Superior temporal gyrus (tissue), 1 donor: Measurements from ENCODE around the gene HLA-DRB1.
"Not testable (repeated sequence)": the region's sequence is repeated elsewhere in the genome, so short reads cannot be mapped to it uniquely, and the experiment has no call there.

ENCODE experiments used
- DNase-seq: peaks from one replicate; pipeline ENCODE4 v3.0.0-alpha.2; 2016; ENCODE audit errors: extremely low spot score

HLA-DRB1 gene

DNA sequence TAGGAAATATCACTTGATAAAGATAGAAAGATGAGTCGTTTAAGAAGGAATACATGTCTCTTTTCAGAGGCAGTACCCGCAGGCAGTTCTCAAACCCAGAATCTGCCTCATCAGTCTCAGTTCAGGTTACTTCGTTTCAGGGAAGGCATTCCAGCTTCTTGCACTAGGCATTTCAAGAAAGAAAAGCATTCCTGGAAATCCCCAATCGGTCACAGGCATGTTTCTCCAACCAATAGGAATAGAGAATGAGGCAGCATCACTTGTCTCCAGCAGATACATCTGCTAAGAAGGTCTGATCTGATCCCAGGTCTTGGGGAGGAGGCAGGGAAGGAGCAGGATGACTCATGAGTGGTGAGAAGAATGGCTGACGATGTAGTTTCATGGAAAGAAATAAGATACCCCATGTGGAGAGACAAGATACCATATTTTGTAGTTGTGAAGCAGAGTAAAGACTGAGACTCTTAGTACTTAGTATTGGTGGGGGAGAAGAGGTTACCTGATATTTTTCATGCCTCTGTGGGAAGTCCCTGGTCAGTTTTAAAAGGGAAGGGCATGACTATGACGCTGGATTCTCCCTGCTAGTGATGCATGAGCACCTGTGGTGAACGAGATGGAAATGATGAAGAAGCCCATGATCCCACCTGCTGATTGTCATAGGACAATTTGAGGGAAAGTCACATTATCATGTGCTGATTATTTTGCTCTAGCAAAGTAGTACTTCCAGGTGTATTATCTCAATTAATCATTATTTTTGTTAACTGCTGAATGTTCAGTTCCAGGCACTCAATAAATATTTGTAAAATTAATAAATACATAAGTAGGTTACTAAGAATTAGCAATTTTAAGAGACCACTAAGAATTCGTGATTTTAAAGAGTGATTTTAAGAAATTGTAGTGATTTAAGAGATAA is 20.3 kb upstream of the HLA-DRB1 start:
- DNase-seq: peak; percentile 84

DNA sequence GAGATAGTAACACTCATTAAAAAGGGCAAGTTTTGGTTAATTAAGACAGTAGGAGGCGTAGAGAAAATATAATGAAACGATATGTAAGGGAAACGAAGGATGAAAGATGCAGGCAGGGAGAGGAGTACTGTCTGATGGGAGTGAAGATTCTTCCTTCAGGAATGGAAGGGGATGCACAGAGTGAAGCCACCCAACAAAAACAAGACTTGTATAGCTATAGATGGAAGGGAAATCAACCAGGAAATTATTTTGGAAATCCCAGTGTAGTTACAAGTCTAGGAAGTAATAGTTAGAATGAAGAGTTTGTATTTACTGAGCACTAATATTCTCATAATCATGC is 19.7 kb upstream of the HLA-DRB1 start:
- DNase-seq: no peak

DNA sequence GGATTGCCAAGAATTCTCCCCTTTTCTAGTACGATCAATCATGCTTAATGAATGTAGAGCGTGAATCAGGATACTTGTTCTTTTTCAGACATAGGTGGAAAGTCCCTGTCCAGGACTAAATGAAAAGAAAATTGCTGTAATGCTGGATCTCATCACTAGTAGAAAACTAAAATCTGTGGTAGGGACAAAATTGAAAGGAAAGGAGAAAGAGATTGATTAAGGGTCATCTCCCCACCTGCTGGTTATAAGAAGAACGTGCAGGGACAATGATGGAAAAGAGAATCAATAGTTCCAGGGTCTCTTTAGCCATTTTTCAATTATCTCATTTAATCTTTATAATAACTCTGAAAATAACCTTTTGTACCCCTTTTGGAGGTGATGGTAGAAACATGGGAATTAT is 18.7 kb upstream of the HLA-DRB1 start:
- no peak for DNase-seq

DNA sequence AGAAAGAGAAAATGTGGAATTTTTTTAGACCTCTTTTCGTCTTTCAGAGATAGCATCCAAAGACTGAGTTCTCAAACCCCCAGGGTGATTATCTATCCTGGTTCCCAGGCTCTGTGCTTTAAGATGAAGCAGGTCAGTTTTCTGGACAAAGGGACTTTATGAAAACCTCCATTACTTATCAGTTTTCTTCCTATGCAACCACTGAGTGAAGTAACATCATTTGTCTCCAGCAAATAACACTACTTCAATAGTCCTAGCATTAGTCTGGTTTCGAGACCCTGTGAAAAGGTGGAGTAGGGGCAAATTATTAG is 18.3 kb upstream of the HLA-DRB1 start:
- DNase-seq: no peak

DNA sequence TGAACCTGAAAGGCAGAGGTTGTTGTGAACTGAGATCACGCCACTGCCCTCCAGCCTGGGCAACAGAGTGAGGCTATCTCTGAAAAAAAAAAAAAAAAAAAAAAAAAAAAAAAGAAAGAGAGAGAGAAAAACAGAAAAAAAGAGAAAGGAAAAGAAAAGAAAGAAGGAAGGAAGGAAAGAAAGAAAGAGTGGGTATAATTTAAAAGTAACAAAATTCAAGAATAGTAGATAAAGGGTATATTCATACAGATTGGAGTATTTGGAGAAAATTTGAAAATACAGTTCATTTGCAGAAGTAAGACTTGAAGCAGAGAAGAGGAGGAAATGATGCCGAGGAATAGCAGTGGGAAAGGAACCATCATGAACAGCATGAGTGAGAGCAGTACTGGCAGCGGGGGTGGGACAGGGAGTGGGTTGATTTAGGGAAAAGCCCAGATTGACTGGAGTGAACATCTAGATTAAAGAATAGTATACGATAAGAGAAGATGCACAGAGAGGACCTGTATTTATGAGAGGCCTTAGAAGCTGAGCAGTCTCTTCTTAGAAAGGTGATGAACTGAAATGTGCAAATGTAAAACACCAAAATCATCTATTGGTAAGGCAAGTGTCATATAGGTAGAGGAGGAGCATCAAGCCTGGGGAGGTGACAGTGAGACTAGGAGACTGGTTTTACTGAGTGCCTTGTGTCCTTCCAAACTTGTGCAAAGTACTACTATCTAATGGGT is 17.8 kb upstream of the HLA-DRB1 start:
- no peak for DNase-seq

DNA sequence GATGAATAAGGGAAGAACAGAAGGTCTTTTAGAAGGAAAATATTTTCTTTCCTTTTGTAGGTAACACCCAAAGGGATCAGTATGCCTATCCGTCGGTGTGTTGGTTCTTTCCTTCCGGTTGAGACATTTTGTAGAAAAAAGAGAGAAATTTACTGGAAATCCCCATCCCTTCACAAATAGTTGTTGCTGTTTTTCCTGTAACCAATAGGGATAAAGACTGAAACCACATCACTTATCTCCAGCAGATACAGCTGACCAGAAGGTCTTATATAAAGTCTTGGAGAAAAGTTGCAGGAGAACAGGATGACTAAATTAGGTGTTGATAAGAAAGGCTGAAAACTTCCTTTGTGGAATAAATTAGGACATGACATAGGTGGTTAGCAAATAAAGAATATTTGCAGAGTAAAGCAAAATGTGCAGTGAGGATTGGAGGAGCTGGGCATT is 14.8 kb upstream of the HLA-DRB1 start:
- peak; percentile 23 for DNase-seq

DNA sequence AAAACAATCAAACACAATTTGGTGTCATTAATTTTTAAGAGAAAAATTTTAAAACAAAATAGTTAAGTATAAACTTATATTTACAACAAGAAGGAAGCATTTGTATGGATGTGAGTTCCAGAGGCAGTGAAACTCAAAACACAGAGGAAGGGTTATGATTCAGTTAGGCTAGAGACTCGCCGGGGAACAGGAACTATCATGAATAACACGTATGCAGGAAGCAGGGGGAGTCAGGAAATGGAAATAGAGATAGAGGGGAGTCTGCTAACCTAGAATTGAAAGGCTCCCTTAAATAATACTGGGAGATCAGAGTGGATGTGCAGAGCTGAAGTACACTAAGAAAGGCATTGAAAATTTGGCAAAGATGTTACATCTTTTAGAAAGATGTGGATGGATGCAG is 14.2 kb upstream of the HLA-DRB1 start:
- DNase-seq: no peak

DNA sequence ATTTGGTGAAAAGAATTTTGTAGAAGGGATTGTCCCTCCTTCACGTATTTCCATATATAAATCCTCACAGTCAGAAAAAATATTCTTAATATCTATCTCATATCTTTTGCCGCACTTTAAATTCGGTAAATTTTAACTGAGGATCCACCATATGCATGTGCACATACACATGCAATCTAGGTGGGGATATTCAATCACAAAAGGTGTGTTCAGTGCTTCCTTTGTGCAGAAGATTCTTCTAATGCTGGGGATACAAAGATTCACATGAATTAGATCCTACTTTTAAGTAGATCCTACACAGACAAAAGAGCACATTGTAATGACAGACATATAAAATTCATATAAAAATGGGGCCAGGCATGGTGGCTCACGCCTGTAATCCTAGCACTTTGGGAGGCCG is 13.6 kb upstream of the HLA-DRB1 start:
- DNase-seq: no peak

DNA sequence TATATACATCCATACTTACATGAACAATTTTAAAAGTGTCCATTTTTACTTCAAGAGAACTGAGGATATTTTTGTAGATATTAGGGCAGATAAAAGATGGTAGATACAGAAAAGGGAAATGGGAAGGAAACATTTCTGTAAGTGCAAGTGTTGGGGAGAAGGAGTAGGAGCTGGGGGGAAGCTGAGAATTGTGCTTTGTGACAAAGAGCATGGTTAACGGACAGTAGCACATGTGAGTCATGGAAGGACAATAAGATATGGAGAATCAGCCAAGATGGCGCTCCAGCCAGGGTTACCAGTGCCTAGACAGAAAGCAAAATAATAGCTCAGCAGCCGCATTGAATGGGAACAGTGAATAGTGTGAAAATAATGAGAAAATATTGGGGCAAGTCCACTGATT is 12.7 kb upstream of the HLA-DRB1 start:
- no peak for DNase-seq

DNA sequence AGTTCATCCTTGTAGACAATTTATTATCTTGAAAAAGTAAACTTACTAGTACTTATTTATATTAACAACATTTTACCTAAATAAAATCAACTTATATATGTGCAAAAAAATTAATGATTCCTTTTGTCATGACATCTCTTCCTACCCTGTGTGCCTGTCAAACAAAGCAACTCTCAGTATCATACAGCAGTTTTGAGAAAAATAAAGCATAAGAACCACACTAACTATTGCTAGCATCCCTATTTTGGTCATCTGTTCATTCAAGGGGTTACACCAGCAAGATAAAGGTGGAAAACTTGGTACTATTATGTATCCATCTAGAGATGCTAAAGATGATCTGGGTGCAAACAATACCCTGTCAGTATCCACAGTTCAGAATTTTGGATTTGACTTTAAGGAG is 7.4 kb upstream of the HLA-DRB1 start:
- DNase-seq: no peak

DNA sequence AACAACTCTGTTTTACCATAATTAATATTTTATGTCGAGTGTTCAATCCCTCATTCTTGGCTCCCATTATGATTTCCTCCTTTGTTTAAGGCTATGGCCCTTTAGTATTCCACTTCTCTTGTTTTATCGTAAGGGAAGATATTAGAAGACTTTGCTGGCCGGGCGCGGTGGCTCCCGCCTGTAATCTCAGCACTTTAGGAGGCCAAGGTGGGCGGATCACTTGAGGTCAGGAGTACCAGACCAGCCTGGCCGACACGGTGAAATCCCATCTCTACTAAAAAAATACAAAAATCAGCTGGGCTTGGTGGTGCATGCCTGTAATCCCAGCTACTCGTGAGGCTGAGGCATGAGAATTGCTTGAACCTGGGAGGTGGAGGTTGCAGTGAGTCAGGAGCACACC is 1.1 kb upstream of the HLA-DRB1 start:
- DNase-seq: not testable (repeated sequence)

DNA sequence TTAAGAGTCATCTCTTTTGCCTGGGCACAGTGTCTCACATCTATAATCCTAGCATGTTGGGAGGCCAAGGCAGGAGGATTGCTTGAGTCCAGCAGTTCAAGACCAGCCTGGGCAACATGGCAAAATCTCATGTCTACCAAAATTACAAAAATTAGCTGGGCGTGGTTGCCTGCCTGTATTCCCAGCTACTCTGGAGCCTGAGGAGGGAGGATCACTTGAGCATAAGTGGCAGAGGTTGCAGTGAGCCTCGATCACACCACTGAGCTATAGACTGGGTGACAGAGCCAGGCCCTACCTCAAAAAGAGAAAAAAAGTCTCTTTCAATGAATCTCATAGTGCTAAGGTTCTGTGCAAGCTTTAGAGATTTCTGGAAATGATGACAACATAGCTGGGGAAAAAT is 1.5 kb downstream of the HLA-DRB1 start:
- no peak for DNase-seq

DNA sequence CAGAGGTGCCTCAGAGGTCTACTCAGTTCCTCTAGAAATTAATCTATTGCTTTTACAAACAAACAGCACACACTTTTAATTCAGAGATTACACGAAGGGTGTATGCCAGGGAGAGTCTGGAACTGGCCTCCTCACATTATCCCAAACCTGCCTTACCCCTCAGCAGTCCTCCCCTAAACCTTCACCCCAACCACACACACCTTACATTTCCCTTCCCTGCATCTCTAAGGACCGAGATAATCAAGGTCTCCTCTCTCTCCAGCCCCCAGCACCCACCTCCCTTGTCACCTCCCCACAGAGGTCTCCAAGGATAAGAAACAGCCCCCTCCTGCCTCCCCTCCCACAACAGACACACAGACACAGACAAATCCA is 6.1 kb downstream of the HLA-DRB1 start:
- DNase-seq: no peak

DNA sequence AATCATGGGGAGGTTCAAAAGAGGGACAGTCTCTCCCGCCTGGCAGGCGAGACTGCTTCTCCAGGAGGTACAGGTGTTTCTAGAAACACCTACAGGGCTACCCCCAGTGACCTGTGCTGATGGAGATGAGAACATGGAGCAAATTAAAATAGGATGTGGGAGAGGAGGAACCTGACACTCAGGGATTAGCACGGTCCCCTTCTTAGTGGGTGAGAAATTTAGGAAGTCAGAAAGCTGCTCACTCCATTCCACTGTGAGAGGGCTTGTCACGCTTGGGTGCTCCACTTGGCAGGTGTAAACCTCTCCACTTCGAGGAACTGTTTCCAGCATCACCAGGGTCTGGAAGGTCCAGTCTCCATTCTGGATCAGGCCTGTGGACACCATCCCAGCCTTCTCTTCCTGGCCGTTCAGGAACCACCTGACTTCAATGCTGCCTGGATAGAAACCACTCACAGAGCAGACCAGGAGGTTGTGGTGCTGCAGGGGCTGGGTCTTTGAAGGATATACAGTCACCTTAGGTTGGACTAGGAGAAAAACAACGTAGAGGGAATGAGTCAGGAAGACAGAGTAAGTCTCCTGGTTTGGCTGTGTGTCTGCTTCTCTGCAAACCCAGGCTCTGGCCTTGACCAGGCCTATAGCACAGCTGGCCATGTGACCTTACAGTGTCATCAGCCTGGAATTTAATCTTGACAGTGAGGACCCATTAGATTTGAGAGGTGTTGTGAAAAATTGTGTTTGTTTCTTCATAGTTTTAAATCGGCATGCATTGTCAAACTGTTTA is 8.1 kb downstream of the HLA-DRB1 start:
- no peak for DNase-seq

DNA sequence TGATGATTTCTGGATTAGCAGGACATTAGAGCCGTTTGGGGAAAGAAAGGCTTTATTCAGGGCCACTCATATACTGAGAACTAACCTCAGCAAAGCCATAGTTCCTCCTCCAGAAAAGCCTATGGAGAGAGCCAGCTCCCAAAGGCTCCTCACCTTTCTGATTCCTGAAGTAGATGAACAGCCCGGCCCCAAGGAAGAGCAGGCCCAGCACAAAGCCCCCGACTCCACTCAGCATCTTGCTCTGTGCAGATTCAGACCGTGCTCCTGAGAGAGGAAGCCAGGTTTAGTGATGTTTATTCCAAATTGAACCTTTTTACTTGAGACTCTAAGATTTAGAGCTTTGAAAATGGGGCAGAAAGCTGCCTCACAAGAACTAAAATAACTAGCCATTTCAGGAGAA is 9.1 kb downstream of the HLA-DRB1 start:
- no peak for DNase-seq

DNA sequence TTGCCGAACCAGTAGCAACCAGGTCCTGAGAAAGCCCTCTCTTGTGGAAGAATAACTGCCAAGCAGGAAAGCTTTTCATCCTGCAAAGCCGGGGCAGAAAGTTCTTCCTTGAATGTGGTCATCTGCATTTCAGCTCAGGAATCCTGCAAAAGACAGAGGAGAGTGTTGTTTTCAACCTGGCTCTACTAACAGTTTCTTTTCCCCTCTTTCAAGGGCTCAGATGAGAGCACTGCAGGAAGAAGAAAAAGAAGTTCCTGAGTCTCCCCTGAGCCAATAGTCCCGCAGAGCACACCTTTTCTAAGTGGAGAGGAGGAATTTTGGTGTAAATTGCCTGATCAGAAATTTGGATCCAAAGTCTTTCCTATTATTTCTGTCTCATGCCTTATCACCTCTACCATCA is 10.7 kb downstream of the HLA-DRB1 start:
- no peak for DNase-seq

DNA sequence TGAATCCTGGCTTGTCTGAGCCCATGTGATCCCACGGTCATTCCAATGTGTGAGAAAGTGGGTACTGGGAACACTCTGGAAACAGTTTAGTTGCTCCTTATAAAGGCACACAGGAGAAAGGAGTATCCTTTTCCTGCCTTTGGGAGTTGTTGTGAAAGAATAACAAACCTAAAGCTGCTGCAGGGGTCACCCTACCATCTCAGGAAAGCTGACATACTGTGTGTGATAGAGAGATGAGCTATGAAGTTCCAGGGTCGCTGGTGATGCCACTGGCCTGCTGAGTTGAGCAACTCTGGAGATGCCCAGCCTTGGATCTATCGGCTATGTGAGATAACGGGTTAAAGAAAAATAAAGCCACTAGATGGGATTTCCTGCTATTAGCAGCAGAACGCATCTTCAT is 12.2 kb downstream of the HLA-DRB1 start:
- not testable (repeated sequence) for DNase-seq

DNA sequence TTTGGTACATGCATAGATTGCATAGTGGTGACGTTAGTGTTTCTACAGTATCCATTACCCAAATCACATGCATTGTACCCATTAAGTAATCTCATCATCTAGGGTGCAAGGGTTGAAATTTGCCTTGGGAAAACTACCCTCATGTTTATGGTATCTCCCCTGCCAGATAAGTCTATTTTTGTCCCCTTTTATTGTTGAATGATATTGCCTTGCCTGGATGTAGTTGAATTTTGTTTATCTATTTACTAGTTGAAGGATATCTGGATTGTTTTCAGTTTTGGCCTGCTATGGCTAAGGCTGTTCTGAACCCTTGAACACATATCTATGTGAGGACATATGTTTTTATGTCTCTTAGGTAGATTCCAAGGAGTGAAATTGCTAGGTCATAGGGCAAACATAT is 13.4 kb downstream of the HLA-DRB1 start:
- DNase-seq: no peak

DNA sequence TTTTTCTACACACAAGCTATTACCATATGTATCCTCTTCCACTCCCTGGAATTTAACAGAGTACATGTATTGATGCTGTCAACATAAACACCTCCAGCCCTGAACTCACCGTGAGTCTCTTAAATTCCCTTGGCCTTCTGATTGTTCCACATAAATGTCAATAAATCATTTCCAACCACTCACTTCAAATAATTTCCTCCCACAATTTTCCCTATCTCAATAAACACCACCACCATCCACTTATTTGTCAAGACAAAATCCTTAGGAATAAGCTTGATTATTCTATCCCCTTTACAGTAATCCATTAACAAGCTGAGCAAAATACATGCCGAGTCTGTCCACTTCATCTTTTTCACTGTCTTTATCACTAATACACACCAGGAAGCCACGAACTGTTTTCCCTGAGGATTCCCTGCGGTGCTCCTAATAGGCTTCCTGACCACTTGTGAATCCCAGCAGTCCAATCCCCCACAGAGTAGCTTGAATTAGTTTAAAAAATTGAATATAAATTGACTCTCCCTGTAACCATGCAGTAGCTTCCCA is 19.2 kb downstream of the HLA-DRB1 start:
- no peak for DNase-seq

DNA sequence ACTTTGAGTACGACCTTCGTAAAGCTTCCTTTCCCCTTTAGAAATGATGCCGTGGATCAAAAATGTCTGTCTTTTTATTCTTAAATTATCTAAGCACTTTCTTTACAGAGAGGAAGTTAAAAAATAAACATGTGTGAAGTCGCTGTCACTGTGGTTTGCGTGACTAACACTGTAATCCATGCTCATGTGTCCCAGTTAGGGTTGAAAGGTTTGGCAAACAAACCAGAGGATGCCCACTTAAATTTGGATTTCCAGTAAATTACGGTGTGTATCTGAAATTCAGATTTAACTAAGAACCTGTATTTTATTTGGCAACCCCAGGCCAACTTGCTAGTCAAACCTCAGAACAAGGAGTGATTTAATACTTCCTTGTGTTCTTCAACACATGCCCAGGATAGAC is 21.1 kb downstream of the HLA-DRB1 start:
- DNase-seq: no peak

DNA sequence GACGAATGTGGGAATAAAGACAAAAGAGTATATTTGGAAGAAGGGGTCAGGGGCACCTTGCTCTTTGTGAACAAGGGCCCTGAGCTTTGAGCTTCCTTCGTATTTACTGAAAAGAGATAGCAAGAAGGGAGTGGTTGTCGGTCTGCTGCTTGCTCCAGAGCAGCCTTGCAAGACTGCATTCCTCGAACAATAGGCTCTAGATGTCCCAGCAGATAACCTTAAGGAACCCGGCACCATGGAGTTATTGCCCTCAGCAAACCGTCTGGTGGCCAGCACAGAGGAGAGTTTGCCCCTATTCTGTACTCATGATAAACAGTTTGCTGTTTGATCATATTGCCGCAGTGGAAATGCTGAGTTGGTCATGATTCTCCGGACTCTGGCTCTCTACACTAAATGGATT is 22.7 kb downstream of the HLA-DRB1 start:
- DNase-seq: no peak

DNA sequence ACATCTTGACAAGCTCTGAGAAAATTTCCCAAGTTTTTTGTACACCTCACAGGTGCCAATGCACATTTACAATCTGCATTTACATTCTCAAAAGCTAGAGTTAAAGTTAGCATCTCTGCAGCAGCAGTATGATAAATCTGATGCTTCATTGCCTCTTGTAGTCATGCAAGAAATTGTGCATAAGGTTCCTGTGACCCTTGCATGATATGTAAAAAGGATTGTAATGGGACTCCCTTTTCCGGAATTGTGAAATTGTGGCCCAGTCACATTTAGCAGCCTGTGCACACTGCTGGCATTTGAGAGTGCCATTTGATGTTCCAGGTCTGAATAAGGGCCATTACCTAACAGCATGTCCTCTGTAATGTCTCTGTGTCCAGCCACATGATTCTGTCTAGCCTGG is 24.1 kb downstream of the HLA-DRB1 start:
- DNase-seq: no peak
